MCF 10A (cell line): ENCODE results near the gene RNGTT. TPM values are rescaled to one million over a fixed set of nuclear protein-coding genes. Genes with fewer than 3 reads are reported as not detected.

Experiments used
- BruUV-seq: library from RNA; stranded (reverse); fragments of 400-500 nt; replicated peaks from 2 replicates; lab custom pipeline; 2021; lab: Mats Ljungman, UMichigan
- CTCF ChIA-PET: fragments of 300-600 bp; sonication (Branson Sonifier 250); formaldehyde crosslinking; extraction: SDS; loops from one replicate; lab custom pipeline; 2021; ENCODE audit warnings: antibody characterized with exemption, inconsistent platforms; lab: Yijun Ruan, JAX
- POLR2A ChIA-PET: fragments of 300-600, 350-650 bp; sonication (Branson Sonifier 250); formaldehyde crosslinking; extraction: SDS; loops from one replicate; lab custom pipeline; 2020; ENCODE audit warnings: antibody characterized with exemption, inconsistent platforms; lab: Yijun Ruan, JAX
- DNase-seq: peaks from one replicate; pipeline ENCODE4 v3.0.0-alpha.2; 2018; ENCODE audit not compliant: unreplicated experiment
- H3K27ac Mint-ChIP-seq: one replicate; pipeline ENCODE4 v1.8.0; 2022; ENCODE audit warnings: mild to moderate bottlenecking, low read depth, mixed read lengths; ENCODE audit not compliant: unreplicated experiment
- H3K27me3 Mint-ChIP-seq: one replicate; pipeline ENCODE4 v1.8.0; 2022; ENCODE audit warnings: mixed read lengths; ENCODE audit not compliant: insufficient read depth, unreplicated experiment
- H3K36me3 Mint-ChIP-seq: one replicate; pipeline ENCODE4 v1.8.0; 2022; ENCODE audit warnings: mild to moderate bottlenecking, moderate library complexity, mixed read lengths; ENCODE audit not compliant: insufficient read depth, unreplicated experiment
- H3K4me1 Mint-ChIP-seq: one replicate; pipeline ENCODE4 v1.8.0; 2022; ENCODE audit warnings: mixed read lengths; ENCODE audit not compliant: insufficient read depth, unreplicated experiment
- H3K4me3 Mint-ChIP-seq: one replicate; pipeline ENCODE4 v1.8.0; 2022; ENCODE audit warnings: mild to moderate bottlenecking, moderate library complexity, mixed read lengths; ENCODE audit not compliant: unreplicated experiment
- H3K9me3 Mint-ChIP-seq: one replicate; pipeline ENCODE4 v1.8.0; 2022; ENCODE audit warnings: mixed read lengths; ENCODE audit not compliant: unreplicated experiment
- CTCF ChIP-seq: fragments of 200-600 bp; IDR thresholded peaks from one replicate; pipeline ENCODE4 v1.8.0; 2022; ENCODE audit warnings: antibody characterized with exemption, mild to moderate bottlenecking; ENCODE audit not compliant: unreplicated experiment
- intact Hi-C: fragments of 100-400 bp; cut with micrococcal nuclease; formaldehyde crosslinking; loops from 2 replicates; pipeline ENCODE4 v1.14.1; 2022
- total RNA-seq: library from RNA; stranded (reverse); gene quantifications from 2 replicates; pipeline ENCODE4 v1.2.3, GENCODE V29; 2022

Gene RNGTT
- total RNA-seq, 1 experiment from 2014 or later = 14.6 TPM

GRCh38 chr6:88810089-88810488 lies 153.3 kb downstream of the RNGTT start:
- H3K4me3 Mint-ChIP-seq = no peak overlapping the region
- no peak for TF ChIP-seq CTCF
- peaks cover 7% of the 10 kb centered on the region for H3K36me3 Mint-ChIP-seq
- H3K27me3 Mint-ChIP-seq = no peaks in the 10 kb centered on the region
- ChIA-PET POLR2A (no interaction called here), CTCF (interaction anchor here (0.6 to 0.7 kb wide), 2 partner anchors 9 to 99 kb away, joined by 3 read pairs; no protein-coding TSS in a partner anchor)
- H3K4me1 Mint-ChIP-seq = peaks cover 5% of the 10 kb centered on the region
- no TSS peak for BruUV-seq
- intact Hi-C loops = no loop called here
- peaks cover 20% of the 10 kb centered on the region for H3K9me3 Mint-ChIP-seq
- H3K27ac Mint-ChIP-seq = no peak overlapping the region
- no peak for DNase-seq

- POLR2A ChIA-PET = interaction anchor here (0.6 to 1.0 kb wide), 3 partner anchors 12 to 305 kb away, joined by 3 read pairs; no protein-coding TSS in a partner anchor
- DNase-seq = no peak
- intact Hi-C loops = no loop called here
- Mint-ChIP-seq H3K36me3 (peaks cover 7% of the 10 kb centered on the region), H3K4me3 (no peak overlapping the region), H3K9me3 (peaks cover 20% of the 10 kb centered on the region), H3K4me1 (no peaks in the 10 kb centered on the region), H3K27me3 (no peaks in the 10 kb centered on the region), H3K27ac (no peak overlapping the region)
- BruUV-seq = no TSS peak
- CTCF ChIA-PET = interaction anchor here (0.8 to 1.8 kb wide), 2 partner anchors 54 to 62 kb away, joined by 4 to 5 read pairs; no protein-coding TSS in a partner anchor
- no peak for TF ChIP-seq CTCF
Observed at GRCh38 chr6:88808381-88808780, 155.0 kb downstream of the RNGTT start.

GRCh38 chr6:88807622-88808021 lies 155.8 kb downstream of the RNGTT start:
- H3K27ac Mint-ChIP-seq = no peak overlapping the region
- H3K9me3 Mint-ChIP-seq = peaks cover 20% of the 10 kb centered on the region
- intact Hi-C loops = no loop called here
- BruUV-seq = no TSS peak
- TF ChIP-seq CTCF = no peak
- peaks cover 8% of the 10 kb centered on the region for H3K36me3 Mint-ChIP-seq
- ChIA-PET POLR2A (interaction anchor here (1.0 kb wide), 1 partner anchor 13 kb away, joined by 3 read pairs; no protein-coding TSS in a partner anchor), CTCF (no interaction called here)
- DNase-seq = no peak
- H3K27me3 Mint-ChIP-seq = no peaks in the 10 kb centered on the region
- H3K4me3 Mint-ChIP-seq = no peak overlapping the region
- H3K4me1 Mint-ChIP-seq = no peaks in the 10 kb centered on the region

- TF ChIP-seq CTCF = no peak
- Mint-ChIP-seq H3K27ac (no peak overlapping the region), H3K27me3 (no peaks in the 10 kb centered on the region), H3K9me3 (peaks cover 20% of the 10 kb centered on the region), H3K4me3 (no peak overlapping the region), H3K4me1 (peaks cover 3% of the 10 kb centered on the region), H3K36me3 (peaks cover 13% of the 10 kb centered on the region)
- POLR2A ChIA-PET = no interaction called here
- BruUV-seq = no TSS peak
- no peak for DNase-seq
- CTCF ChIA-PET = interaction anchor here (0.7 kb wide), 1 partner anchor 1041 kb away, joined by 3 read pairs; no protein-coding TSS in a partner anchor
- intact Hi-C loops = no loop called here
Observed at GRCh38 chr6:88806728-88807127, 156.7 kb downstream of the RNGTT start.
